ENCODE results near the gene LYST. TPM values are rescaled to one million over a fixed set of nuclear protein-coding genes. Genes with fewer than 3 reads are reported as not detected.
A peak's percentile ranks its signal among the peaks of the same experiment; 100 is the strongest.

The LYST gene
- total and polyA plus RNA-seq, 2 of the 4 experiments (the other 2 are of a cell fraction) = 2.2 to 7.2 TPM

DNA sequence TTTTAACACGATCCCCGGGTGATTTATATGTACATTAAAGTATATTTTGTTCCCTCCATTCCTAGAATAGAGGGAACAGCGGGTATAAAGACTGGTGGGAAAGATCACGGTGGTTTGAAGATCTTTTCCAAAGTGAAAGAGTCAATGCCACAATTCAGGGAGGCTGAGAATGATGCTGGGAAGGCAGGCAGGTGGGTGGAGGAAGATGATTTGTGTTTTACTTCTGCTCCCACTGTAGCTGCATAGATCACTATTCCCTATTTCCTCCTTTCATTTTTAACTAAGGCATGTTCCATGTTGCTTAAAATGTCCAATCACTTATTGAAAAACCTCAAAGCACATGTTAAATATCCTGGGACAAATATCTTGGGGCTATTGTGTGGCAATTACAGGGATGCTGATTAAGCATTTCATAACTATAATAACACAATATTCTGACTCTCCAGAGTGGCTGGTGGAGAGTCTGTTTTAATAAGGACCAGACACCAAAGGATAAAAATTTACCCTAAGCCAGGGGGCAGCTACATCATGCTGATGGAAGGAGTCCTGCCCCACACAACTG is 8.4 kb upstream of the LYST start:
- no peak overlapping the region for H3K4me3 ChIP-seq (ENCODE audit: insufficient read depth, low read depth, low read length)
- no peak overlapping the region for H3K4ac ChIP-seq (ENCODE audit: low read depth, low read length)
- no peak overlapping the region for H2BK15ac ChIP-seq (ENCODE audit: low read depth, low read length)
- H3K9ac ChIP-seq (ENCODE audit: low read depth, low read length) = no peak overlapping the region
- H3K14ac ChIP-seq (replicated peaks; ENCODE audit: low read depth, low read length) = no peak overlapping the region
- DNase-seq (no peak), ATAC-seq (ENCODE audit: low read depth) (no peak)
- no peak overlapping the region for H4K8ac ChIP-seq (ENCODE audit: low read depth in 2 of 2, low read length in 2 of 2)
- intact Hi-C loops (cut with micrococcal nuclease) (no loop called here), dilution Hi-C loops (cut with HindIII; ENCODE audit: low sequenced_read_pairs, unreplicated experiment) (no loop called here), in situ Hi-C loops (cut with MboI; ENCODE audit: low sequenced_read_pairs) (no loop called here)
- no peak overlapping the region for H3K18ac ChIP-seq (ENCODE audit: low read depth, low read length)
- H3K36me3 ChIP-seq (ENCODE audit: control insufficient read depth, insufficient read depth, low read length) = no peaks in the 10 kb centered on the region
- no peaks in the 10 kb centered on the region for H3K9me3 ChIP-seq (ENCODE audit: control insufficient read depth, insufficient read depth, low read length)
- no peak overlapping the region for H4K5ac ChIP-seq (ENCODE audit: low read depth, low read length)
- WGBS, 2 experiments (ENCODE audit: extremely low coverage in 2 of 2, insufficient read length in 1 of 2) = no CpG with 5 or more reads among the region's 4 CpGs
- no peak overlapping the region for H3K23ac ChIP-seq (ENCODE audit: low read depth, low read length)
- TF ChIP-seq MAFK (IDR thresholded peaks at IDR 0.05; ENCODE audit: low read depth, low read length) (peak; percentile 61), CEBPB (IDR thresholded peaks at IDR 0.05; ENCODE audit: low read depth, low read length) (no peak)
- TF ChIP-seq, protein P1, sequence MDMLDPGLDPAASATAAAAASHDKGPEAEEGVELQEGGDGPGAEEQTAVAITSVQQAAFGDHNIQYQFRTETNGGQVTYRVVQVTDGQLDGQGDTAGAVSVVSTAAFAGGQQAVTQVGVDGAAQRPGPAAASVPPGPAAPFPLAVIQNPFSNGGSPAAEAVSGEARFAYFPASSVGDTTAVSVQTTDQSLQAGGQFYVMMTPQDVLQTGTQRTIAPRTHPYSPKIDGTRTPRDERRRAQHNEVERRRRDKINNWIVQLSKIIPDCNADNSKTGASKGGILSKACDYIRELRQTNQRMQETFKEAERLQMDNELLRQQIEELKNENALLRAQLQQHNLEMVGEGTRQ (IDR thresholded peaks at IDR 0.05; ENCODE audit: low read depth, low read length) = no peak
- H3K27ac ChIP-seq (ENCODE audit: insufficient read depth, low read length) = no peak overlapping the region
- no TSS peak for BruUV-seq (replicated peaks)
- no peaks in the 10 kb centered on the region for H4K20me1 ChIP-seq (ENCODE audit: insufficient read depth, low read length)
- no peak overlapping the region for H4K91ac ChIP-seq (ENCODE audit: insufficient read depth, low read depth, low read length)
- no peak overlapping the region for H2BK20ac ChIP-seq (ENCODE audit: low read depth, low read length)
- H3K9me1 ChIP-seq (ENCODE audit: insufficient read depth, low read length) = no peaks in the 10 kb centered on the region
- H3K56ac ChIP-seq (ENCODE audit: extremely low read depth, insufficient read depth, low read length) = no peak overlapping the region
- ChIA-PET CTCF (no interaction called here), POLR2A (ENCODE audit: unreplicated experiment) (no interaction called here)
- no peak overlapping the region for H2BK5ac ChIP-seq (ENCODE audit: low read depth, low read length, poor library complexity, severe bottlenecking)
- H3K4me2 ChIP-seq (ENCODE audit: low read depth, low read length) = no peak overlapping the region
- peaks cover 14% of the 10 kb centered on the region for H3K27me3 ChIP-seq (ENCODE audit: control insufficient read depth, insufficient read depth, low read length)
- H3K4me1 ChIP-seq (ENCODE audit: control insufficient read depth, insufficient read depth, low read length) = no peaks in the 10 kb centered on the region
- no peak overlapping the region for H2AK5ac ChIP-seq (ENCODE audit: low read depth, low read length)
- H2AFZ ChIP-seq (replicated peaks; ENCODE audit: low read length, poor library complexity) = peak overlapping the region; percentile 33
- no peak overlapping the region for H2BK120ac ChIP-seq (ENCODE audit: low read depth, low read length)
- no peak overlapping the region for H2AK9ac ChIP-seq (replicated peaks; ENCODE audit: low read depth, low read length, poor library complexity)
- no peaks in the 10 kb centered on the region for H3K79me1 ChIP-seq (ENCODE audit: low read depth in 1 of 2, low read length in 2 of 2)

All from IMR-90 (cell line).